Endometrial microvascular endothelial cells (primary cell): Measurements from ENCODE around the gene TMC5. TPM values are rescaled to one million over a fixed set of nuclear protein-coding genes. Genes with fewer than 3 reads are reported as not detected.
"Not testable (repeated sequence)": the region's sequence is repeated elsewhere in the genome, so short reads cannot be mapped to it uniquely, and the experiment has no call there.

Experiments
- in situ Hi-C: cut with HindIII; loops from 2 replicates; pipeline ENCODE4 v1.10.0; 2017; ENCODE audit warnings: low sequenced_read_pairs, low pct_unique_long_range_greater_than_20kb; ENCODE audit errors: inconsistent ontology term
- total RNA-seq: library from RNA; depleted of rRNA; stranded (reverse); fragments of >200 nt; gene quantifications from one replicate; pipeline ENCODE4 v1.2.3, GENCODE V29; 2015; ENCODE audit errors: inconsistent ontology term

TMC5 gene
- not detected for total RNA-seq

- in situ Hi-C loops, result no loop called here
These were observed at the start of gene TMC5 for GRCh38 chr16:19417640-19418039. Gene TMC5 (plus strand): TSS chr16:19417883. CDS start chr16:19440039, 22,156 bp downstream.

- in situ Hi-C loops, result not testable (repeated sequence)
These were observed 45.1 kb upstream of the TMC5 start for GRCh38 chr16:19372541-19372940.

GRCh38 chr16:19374402-19374801, 43.3 kb upstream of the TMC5 start:
- in situ Hi-C loops, result no loop called here

- in situ Hi-C loops, result no loop called here
These were observed 42.0 kb upstream of the TMC5 start for GRCh38 chr16:19375561-19376158.

- in situ Hi-C loops, result no loop called here
These were observed 39.8 kb upstream of the TMC5 start for GRCh38 chr16:19377864-19378263.

GRCh38 chr16:19378511-19378910, 39.2 kb upstream of the TMC5 start:
- in situ Hi-C loops, result no loop called here

GRCh38 chr16:19379838-19380237, 37.8 kb upstream of the TMC5 start:
- in situ Hi-C loops, result no loop called here

- in situ Hi-C loops, result no loop called here
These were observed 37.4 kb upstream of the TMC5 start for GRCh38 chr16:19380328-19380727.

GRCh38 chr16:19382084-19382801, 35.4 kb upstream of the TMC5 start:
- in situ Hi-C loops, result no loop called here

GRCh38 chr16:19382887-19383816, 34.5 kb upstream of the TMC5 start:
- in situ Hi-C loops, result no loop called here

GRCh38 chr16:19384656-19385055, 33.0 kb upstream of the TMC5 start:
- in situ Hi-C loops, result no loop called here

- in situ Hi-C loops, result no loop called here
These were observed 31.2 kb upstream of the TMC5 start for GRCh38 chr16:19386525-19386924.

- in situ Hi-C loops, result no loop called here
These were observed 28.4 kb upstream of the TMC5 start for GRCh38 chr16:19389246-19389645.

- in situ Hi-C loops, result not testable (repeated sequence)
These were observed 26.4 kb upstream of the TMC5 start for GRCh38 chr16:19391185-19391776.

GRCh38 chr16:19392352-19392751, 25.3 kb upstream of the TMC5 start:
- in situ Hi-C loops, result no loop called here

GRCh38 chr16:19393226-19394111, 24.2 kb upstream of the TMC5 start:
- in situ Hi-C loops, result no loop called here

- in situ Hi-C loops, result not testable (repeated sequence)
These were observed 21.9 kb upstream of the TMC5 start for GRCh38 chr16:19395646-19396267.

- in situ Hi-C loops, result no loop called here
These were observed 21.1 kb upstream of the TMC5 start for GRCh38 chr16:19396555-19397011.
